HG02571 (cell line): ENCODE results near the gene CAMK1D.

Experiments used
- ATAC-seq: cut with Tn5 transposase; IDR thresholded peaks from one replicate; pipeline ENCODE4 v1.9.1; 2021; ENCODE audit warnings: mild to moderate bottlenecking, moderate library complexity; ENCODE audit not compliant: unreplicated experiment

The CAMK1D gene

DNA sequence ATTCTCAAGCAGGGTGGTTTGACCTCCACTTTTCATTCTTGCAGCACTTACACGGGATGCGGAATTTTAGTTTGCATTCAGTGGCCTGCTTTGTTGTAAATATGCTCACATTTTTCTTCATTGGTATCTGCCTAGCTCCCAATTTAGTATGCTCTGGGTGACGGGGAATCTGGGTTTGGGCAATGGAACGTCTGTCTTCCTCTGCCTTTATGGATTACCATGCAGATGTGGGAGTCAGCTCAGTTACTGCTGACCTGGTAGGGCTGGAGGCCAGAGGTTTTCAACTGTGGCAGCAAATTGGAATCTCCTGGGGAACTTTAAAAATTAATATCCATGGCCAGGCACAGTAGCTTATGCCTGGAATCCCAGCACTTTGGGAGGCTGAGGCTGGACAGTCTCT lies 161.6 kb downstream of the CAMK1D start:
- no peak for ATAC-seq

DNA sequence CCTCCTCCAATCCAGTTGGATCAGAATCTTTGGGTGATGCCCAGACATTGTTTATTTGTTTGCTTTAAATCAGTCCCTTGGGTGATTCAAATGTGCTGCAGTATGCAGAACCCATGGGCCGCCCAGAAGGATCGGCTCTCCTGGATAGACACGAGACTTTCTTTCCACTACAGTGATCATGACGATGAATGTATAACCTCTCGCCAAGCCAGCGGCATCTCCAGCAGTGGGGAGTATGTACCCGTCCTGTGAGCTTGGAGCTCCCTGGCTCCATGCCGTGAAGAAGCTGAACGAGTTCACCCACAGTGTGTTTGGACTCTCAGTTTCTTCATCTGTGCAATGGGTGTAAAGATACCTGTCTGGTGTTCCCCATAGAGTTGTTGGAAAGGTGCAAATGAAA lies 162.3 kb downstream of the CAMK1D start:
- no peak for ATAC-seq

GRCh38 chr10:12512332-12513002 lies 163.1 kb downstream of the CAMK1D start:
- no peak for ATAC-seq

GRCh38 chr10:12513003-12513365 lies 163.6 kb downstream of the CAMK1D start:
- no peak for ATAC-seq

DNA sequence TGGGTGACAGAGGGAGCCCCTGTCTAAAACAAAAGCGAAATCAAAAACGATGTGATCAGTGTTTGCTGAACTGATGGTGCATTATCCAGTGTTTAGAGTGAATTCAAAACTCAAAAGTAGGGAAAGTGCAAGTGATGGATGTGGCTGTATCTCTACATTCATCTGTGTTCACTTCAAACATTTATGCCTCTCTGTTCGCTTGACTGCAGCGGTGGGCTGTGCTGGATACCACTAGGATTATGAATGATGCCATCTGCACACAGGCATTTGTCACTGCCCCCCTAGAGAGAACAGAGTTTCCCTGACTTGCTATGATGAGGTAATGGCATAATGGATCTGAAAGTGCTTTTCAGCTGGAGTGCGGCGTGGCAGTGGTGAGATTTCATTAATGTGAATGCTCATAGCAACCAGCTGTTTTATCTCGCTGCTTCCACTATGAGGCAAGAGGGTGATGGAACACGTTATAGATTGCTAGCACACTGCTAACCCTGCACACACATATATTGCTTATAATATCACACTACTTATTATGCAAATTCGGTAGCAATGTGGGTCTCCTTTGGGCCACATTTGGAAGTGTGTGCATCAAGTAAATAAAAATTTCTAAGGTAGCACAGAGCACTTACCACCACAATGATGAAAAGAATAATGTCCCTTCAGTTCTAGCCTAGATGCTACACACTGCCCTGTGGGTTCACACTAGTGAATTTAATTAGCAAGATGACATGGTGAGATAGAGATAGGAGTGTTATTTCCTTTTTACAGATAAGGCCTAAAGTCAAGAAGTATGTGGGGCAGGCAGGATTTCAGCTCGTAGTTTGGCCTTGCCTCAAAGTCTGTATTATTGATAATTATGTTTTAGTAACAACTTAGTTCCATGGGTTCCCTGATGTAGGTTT lies 164.7 kb downstream of the CAMK1D start:
- no peak for ATAC-seq

DNA sequence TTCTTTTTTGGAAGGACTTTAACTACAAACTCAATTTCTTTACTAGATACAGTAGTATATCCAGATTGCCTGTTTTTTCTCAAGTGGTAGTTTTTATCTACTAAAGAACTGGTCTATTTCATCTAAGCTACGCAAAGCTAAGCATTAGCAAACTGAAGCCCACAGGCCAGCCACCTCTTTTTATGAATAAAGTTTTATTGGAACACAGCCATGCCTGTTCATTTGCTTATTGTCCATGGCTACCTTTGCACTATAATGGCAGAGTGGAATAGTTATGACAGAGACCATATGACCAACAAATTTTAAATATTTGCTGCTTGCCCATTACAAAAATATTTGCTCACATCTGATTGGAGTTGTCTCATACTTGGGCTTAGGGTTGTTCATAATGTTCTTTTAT lies 168.7 kb downstream of the CAMK1D start:
- ATAC-seq = no peak

DNA sequence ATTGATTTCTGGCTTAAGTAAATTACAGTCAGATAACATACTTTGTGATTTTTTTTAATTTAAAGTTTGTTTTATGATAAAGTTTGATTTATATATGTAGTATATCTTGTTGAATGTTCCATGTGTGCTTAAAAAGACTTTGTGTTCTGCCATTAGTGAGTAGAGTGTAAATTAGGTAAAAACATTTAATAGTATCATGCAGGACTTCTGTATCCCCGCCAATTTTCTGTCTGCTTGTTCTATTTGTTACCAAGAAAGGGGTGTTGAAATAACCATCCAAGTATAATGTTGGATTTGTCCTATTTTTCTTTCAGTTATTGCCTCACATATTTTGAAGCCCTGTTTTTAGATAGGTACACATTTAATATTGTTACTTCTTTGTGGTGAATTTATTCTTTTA lies 172.1 kb downstream of the CAMK1D start:
- ATAC-seq = no peak

DNA sequence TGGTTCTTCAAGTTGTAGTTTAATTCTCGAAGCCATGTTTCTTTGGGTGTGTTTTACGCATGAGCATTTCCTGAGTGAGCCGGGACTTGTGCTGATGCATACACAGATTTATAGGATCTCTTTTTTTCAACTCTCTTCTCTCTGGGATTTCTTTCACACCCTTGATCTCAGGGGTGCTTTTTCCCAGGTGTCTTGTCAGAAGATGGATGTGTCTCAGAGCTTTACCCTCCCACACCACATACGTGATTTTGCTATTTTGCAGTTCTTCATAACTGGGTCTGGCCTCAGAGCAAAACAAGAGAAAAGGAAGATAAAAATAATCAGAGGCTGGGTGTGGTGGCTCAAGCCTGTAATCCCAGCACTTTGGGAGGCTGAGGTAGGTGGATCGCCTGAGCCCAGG lies 177.0 kb downstream of the CAMK1D start:
- no peak for ATAC-seq

GRCh38 chr10:12529976-12530375 lies 180.6 kb downstream of the CAMK1D start:
- no peak for ATAC-seq

DNA sequence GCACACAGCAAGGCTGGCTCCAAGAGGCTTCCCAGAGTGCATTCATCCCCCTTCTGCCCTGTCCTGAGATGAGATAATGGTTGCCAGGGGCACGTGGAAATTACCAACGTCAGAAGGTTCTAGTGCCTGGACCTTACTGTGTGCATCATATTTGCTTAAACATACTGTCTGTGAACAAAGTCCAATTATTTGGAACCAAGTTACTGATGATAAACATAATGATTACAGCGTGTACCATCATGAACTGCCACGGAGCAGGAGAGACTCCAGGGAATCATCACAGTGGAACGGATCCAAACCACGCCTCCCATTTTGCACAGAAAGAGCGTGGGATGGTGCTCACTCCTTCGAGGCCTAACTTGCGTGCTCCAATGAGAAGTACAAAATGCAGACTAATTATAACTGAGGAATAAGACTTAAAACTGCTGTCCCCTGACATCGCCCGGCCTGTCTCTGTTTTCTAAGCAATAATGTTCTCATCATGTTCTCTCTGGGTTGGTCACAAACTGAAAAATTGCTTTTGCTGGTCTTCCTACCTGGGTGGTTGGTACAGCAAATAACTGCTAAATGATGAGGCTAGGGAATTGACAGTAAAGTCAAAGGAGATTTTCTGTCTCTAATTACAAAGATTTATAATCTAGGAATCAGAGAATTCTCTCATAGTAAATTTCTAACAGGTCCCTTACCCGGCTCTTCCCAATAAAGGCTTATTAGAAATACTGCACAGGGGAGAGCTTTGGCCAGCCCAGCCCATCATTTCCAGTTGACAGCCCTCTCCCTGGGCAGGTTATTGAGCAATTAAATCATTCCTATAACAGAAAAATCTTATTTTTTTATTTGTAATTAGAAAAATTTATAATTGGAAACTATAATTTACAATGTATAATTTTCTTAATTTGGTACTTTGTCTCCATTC lies 182.2 kb downstream of the CAMK1D start:
- no peak for ATAC-seq

DNA sequence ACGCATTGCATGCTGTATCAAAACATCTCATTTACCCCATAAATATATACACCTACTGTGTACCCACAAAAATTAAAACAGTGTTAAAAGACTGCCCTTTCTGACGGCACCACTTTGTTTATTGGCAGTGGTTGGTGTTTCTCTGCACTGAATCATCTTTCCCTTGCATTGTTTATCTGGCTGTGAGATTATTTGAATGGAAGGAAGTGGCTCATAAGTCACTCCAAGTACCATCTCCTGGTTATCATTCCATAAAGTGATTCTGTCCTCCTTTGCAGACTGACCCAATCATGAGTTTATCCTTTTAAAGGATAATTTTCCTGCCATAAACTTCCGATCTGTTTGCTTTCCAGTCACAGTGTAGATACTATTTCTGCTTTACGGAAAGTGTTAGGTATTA lies 183.8 kb downstream of the CAMK1D start:
- ATAC-seq = no peak

DNA sequence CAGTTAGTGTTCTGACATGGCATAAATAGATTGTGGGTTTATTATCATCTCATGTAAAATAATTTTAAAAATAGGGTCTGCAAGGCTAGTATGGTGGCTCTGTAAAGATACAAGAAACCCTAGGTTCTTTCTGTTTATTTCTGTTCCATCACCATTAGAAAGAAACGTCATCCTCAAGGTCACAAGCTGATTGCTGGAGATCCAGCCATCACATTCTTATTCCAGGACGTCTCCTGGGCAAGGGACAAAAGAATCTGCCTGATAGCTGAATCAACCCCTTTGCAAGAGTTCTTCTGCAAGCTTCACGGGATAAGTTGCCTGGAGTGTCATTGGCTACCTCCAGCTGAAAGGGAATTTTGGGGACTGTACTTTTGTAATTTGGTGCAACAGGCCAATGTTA lies 184.4 kb downstream of the CAMK1D start:
- no peak for ATAC-seq

DNA sequence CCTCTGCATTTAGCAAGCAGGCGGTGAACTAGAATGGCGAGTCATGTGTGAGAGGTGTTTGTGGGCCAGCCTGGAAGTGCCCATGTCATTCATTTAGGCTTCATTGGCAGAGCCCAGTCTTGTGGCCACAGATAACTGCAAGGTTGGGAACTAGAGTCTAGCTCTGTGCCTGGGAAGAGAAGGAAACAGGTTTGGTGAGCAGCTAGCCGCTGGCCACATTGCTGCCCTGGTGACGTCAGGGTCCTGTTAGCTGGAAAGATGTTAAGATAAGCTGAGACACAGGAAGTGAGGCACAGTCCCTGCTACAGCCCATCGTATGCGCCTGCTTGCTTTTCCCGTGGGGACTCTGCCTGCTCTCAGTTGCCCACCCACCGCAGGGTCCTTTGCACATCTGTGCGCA lies 185.5 kb downstream of the CAMK1D start:
- no peak for ATAC-seq

GRCh38 chr10:12535656-12536055 lies 186.3 kb downstream of the CAMK1D start:
- ATAC-seq = no peak

DNA sequence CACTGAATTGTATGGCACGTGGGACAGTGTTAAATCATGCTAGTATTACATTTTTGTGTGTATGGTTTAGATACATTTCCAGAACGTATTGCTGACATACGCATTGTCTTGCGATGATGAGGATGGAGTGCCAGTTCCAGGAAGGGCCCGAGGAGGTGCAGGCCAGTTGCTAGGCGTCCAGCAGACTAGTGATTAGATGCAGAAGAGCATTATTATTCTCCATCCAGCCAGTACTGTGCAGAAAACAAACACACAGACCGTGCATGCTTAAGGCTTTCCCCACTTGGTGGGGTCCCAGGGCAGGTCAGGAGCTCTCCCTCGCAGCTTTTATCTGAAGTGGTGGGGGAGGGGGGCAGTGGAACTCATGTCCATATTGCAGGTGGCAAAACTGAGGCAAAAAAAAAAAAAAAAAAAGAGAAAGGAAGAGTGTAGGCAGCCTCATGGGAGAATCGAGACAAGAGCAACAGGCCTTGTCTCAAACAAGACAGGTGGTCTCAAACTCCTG lies 189.2 kb downstream of the CAMK1D start:
- ATAC-seq = no peak

GRCh38 chr10:12539350-12540164 lies 190.2 kb downstream of the CAMK1D start:
- no peak for ATAC-seq

DNA sequence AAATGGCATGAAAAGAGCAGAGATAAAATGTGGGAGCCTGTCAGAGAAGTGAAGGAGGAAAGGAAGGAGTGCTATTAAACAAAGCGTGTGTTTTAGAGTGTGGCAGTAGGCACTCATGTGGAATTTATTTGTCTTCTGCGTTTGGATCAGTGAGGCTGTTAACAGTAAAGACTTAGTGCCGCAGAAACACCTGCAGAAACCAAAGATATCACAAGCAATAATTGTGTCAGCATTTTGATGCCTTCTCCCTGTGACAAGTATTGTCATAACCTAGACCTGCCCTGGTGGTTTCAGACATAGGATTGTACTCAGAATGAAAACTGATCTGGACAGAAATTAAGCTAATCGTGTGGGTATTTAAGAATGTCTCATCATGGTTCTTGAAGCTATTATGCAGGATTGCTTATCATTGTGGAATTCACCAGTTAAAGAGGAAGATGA lies 191.0 kb downstream of the CAMK1D start:
- ATAC-seq = no peak

DNA sequence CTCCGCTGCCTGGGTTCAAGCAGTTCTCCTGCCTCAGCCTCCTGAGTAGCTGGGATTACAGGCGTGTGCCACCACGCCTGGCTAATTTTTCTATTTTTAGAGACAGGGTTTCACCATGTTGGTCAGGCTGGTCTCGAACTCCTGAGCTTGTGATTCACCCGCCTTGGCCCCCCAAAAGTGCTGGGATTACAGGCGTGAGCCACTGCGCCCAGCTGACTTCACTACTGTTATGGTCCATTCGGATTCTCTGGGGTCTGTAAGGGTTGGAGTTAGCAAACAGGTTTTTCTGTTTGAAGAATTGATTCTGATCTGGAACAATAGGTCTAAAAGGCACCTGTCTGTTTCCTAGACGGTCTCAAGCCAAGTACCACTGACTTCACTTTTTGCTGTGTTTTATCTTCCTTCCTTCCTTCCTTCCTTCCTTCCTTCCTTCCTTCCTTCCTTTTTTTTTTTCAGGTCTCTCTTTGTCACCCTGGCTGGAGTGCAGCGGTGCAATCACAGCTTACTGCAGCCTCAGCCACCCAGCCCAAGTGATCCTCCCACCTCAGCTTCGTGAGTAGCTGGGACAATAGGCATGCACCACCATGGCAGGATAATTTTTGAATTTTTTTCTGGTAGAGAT lies 192.2 kb downstream of the CAMK1D start:
- ATAC-seq = no peak

GRCh38 chr10:12542133-12542670 lies 192.9 kb downstream of the CAMK1D start:
- ATAC-seq = no peak

DNA sequence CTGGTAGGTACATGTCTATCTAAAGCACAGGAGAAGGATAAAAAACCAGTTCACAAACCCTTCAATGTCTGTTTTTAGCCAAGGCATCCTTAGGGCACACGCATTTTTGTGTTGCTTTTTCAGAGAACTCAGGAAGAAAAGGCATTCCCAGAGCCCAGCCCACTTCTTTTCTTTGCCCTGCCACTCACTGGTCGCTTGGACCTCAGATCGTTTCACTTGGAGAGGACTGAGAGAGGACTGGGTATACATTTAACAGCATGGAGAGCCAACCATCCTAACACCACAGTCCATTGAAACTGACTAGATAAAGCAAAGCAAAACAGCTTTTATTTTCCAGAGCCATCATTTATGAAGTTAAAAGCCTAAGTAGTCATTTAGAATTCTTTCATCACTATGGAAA lies 194.2 kb downstream of the CAMK1D start:
- no peak for ATAC-seq
